Measurements from ENCODE around the gene RNF213.

Gene RNF213

GRCh38 chr17:80394629-80395216, 134.1 kb downstream of the RNF213 start:
- H3K9me3 ChIP-seq (ENCODE audit: control insufficient read depth, insufficient read depth, low read depth, low read length), result no peaks in the 10 kb centered on the region
- CTCF ChIA-PET, result interaction anchor here (0.9 kb wide), 1 partner anchor 529 kb away, joined by 4 read pairs; no protein-coding TSS in a partner anchor
- no peak overlapping the region for H3K27ac ChIP-seq (ENCODE audit: extremely low read depth, low read depth, low read length)
- POLR2A ChIA-PET, result interaction anchor here (1.0 kb wide), 1 partner anchor 43 kb away, joined by 3 read pairs; no protein-coding TSS in a partner anchor
- TF ChIP-seq ZBTB49 (tag by site-specific recombination; IDR thresholded peaks at IDR 0.05; ENCODE audit: low read depth) (no peak), ZNF791 (tag by site-specific recombination; IDR thresholded peaks at IDR 0.05) (no peak), ZNF473 (tag by site-specific recombination; IDR thresholded peaks at IDR 0.05) (no peak), ZBTB17 (tag by site-specific recombination; IDR thresholded peaks at IDR 0.05) (0 out of 2 replicates have a peak, but pooled peaks have one; percentile 14), GFI1B (tag by site-specific recombination; IDR thresholded peaks at IDR 0.05) (no peak), AEBP2 (tag by site-specific recombination; IDR thresholded peaks at IDR 0.05; ENCODE audit: borderline replicate concordance) (no peak), FEZF1 (tag by site-specific recombination; IDR thresholded peaks at IDR 0.05) (no peak), GLIS1 (tag by site-specific recombination; IDR thresholded peaks at IDR 0.05) (peak; percentile 59), ZNF510 (tag by site-specific recombination; IDR thresholded peaks at IDR 0.05; ENCODE audit: insufficient replicate concordance) (no peak), YY1 (tag by site-specific recombination; IDR thresholded peaks at IDR 0.05) (no peak), ZNF335 (tag by site-specific recombination; conservative IDR thresholded peaks at IDR 0.05) (no peak)
- no peaks in the 10 kb centered on the region for H3K4me1 ChIP-seq (ENCODE audit: control insufficient read depth, insufficient read depth, low read length)
- H3K4me3 ChIP-seq (ENCODE audit: low read depth, low read length), result no peak overlapping the region
- peaks cover 22 to 54% of the 10 kb centered on the region in 2 experiments for H3K36me3 ChIP-seq (ENCODE audit: control insufficient read depth in 2 of 2, insufficient read depth in 1 of 2, low read length in 2 of 2)

GRCh38 chr17:80395402-80396151, 134.9 kb downstream of the RNF213 start:
- no peaks in the 10 kb centered on the region for H3K4me1 ChIP-seq (ENCODE audit: control insufficient read depth, insufficient read depth, low read length)
- no peak overlapping the region for H3K27ac ChIP-seq (ENCODE audit: extremely low read depth, low read depth, low read length)
- peak; percentile 54 for TF ChIP-seq EGR2 (tag by site-specific recombination; IDR thresholded peaks at IDR 0.05; ENCODE audit: low read depth)
- peak; percentile 53 for TF ChIP-seq ZFHX2 (tag by site-specific recombination; conservative IDR thresholded peaks at IDR 0.05)
- no peak for TF ChIP-seq ZNF214 (tag by site-specific recombination; IDR thresholded peaks at IDR 0.05; ENCODE audit: borderline replicate concordance)
- TF ChIP-seq PRDM1 (tag by site-specific recombination; IDR thresholded peaks at IDR 0.05), result 0 out of 2 replicates have a peak, but pooled peaks have one; percentile 9
- peak; percentile 74 for TF ChIP-seq REST (tag by site-specific recombination; IDR thresholded peaks at IDR 0.05)
- no peak for TF ChIP-seq ZNF324 (tag by site-specific recombination; IDR thresholded peaks at IDR 0.05)
- H3K4me3 ChIP-seq (ENCODE audit: low read depth, low read length), result no peak overlapping the region
- ChIA-PET CTCF (interaction anchor here (0.6 to 1.4 kb wide), 4 partner anchors 31 to 528 kb away, joined by 3 to 4 read pairs (median 3); no protein-coding TSS in a partner anchor), POLR2A (no interaction called here)
- no peaks in the 10 kb centered on the region for H3K9me3 ChIP-seq (ENCODE audit: control insufficient read depth, insufficient read depth, low read depth, low read length)
- H3K36me3 ChIP-seq (ENCODE audit: control insufficient read depth in 2 of 2, insufficient read depth in 1 of 2, low read length in 2 of 2), result peaks cover 22 to 45% of the 10 kb centered on the region in 2 experiments

Measured in HEK293 (cell line).